ENCODE measurements around the gene HES7.

Gene HES7

DNA sequence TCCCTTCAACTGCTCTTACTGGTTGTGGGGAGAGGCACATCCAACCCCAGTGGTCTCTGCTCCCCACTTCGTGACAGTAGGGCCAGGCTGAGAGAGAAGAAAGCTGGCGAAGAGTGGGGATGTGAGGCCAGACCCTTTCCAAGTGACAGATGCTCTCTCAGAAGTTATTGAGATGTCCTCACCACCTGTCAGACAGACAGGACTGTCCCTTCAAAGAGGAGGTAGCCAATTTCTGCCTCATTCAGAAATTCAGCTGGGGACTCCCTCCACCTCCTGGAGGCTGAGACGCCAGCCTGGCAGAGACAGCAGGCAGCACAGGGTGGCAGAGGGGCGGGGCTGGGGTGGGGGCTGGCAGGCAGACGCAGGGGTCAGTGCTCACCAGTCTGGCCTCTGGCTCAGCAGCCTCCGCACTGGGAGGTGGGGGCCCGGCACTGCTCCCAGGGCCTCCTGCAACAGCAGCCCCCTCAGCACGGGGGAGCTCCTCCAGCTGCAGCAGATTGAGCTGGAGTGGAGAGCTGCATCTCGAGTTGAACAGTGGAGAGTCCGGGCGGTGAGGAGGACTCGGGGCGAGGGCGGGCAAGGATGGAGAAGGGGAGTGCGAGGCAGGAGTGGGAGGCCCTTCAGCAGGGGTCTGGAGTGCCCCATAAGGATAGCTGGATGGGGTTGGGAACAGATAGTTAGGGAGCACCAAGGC lies 19.1 kb upstream of the HES7 start:
- no peak for DNase-seq

DNA sequence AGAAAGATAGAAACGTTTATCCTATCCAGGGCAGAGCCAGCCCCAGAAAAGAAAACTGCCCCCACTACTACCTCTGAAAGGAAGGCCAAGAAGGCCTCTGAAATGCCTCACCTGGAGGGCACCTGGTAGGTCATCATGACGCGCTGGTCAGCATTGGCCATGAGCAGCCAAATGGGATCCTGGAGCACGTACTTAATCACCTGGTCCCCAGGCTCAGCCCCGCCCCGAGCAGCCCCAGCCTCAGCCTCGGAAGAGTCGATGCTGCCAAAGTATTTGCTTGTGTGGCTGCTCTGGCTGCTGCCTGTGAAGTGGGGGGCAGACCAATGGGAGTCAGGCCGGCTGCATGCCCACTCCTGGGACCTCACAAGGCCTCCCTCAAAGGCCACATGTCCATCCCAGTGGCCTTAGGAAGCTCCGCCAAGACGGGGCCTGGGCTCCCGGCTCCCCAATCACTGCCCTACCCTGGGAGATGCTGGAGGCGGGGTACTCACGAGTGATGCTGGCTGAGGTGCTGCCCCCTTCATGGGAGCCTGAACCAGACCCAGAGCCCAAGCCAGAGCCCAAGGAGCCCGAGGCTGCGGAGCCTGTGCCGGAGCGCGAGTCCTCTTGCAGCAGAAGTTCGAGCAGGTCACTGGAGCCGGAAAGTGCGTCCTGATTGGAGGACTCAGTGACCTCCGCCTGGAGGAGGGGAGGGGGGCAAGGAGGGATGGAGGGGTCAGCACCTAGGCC lies 18.4 kb upstream of the HES7 start:
- no peak for DNase-seq

DNA sequence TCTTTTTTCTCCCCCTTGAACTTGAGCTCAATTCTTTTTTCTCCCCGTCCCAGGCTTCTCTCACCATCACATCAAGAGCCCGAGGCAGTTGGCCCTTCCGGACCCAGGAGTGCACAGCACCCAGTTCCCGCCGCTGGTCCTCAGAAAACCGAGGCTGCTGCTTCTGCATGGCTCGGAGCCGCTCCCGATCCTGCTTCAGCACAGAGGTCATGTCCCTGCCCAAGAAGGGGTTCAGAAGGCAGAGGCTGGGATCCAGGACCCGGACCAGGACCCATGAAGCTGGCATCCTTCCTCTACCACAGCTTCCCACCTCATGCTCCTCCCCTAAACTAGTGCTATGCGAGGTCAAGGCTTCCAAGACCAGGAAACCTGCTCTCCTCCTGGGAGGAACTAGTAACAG lies 17.8 kb upstream of the HES7 start:
- no peak for DNase-seq

DNA sequence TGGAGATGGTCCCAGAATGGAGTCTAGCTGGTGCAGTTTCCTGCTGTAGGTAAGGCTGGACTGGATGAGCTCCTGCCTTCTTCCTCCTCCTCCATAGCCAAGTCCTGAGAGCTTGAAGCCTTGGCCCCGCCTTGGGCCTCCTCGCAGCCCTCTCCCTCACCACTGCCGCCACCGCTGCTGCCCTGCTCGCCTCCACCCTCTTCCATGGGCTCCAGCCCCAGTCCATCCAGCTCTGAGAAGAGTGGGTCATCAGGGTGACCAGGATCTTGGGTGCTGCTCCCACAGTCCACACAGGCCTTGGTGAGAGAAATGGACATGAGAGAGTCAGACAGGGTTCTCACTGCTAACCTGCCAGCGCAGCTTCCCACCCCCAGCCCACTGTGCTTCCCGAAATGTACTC lies 17.1 kb upstream of the HES7 start:
- DNase-seq: no peak

DNA sequence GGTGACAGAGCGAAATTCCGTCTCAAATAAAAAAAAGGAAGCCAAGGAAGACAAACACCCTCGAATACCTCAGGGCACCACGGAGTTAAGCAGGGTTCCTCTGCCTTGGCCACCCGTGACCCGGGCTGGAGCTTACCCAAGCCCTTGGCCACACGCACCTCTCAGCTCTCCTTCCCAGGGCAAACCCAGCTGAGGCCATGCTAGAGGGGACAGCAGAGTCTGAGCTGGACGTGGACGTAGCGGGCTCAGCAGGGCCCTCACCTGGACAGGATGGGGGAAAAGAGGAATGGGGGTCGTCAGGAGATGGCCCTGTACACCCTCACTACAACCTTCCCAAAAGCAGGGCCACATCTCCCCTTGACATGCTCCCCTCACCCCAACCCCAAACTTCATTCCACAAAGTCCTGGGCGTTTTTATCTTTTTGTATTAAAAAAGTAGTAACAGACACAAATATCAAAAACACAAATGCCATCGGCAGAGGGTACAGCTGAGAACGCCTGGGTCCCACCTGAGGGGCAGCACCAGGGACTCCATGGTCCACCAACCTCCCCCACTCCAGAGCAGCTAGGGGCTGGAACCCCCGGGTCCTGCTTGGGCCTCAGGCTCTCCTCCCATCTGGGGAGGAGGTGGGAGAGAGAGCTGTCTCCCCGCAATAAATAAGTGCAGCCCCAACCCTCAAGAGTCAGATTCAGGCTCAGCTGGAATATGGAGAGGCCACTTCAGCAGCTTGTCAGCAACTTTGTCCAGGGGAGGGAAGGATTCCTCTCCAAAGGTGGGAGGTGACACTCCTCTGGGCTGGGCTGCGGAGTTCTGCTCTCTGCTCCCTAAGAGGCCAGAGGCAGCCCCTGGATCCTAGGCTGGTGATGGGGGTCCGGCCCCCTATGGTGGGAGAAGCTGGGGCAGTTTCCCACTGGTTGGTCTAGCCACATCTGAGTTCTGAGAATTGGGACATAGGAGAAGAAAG lies 16.4 kb upstream of the HES7 start:
- no peak for DNase-seq

DNA sequence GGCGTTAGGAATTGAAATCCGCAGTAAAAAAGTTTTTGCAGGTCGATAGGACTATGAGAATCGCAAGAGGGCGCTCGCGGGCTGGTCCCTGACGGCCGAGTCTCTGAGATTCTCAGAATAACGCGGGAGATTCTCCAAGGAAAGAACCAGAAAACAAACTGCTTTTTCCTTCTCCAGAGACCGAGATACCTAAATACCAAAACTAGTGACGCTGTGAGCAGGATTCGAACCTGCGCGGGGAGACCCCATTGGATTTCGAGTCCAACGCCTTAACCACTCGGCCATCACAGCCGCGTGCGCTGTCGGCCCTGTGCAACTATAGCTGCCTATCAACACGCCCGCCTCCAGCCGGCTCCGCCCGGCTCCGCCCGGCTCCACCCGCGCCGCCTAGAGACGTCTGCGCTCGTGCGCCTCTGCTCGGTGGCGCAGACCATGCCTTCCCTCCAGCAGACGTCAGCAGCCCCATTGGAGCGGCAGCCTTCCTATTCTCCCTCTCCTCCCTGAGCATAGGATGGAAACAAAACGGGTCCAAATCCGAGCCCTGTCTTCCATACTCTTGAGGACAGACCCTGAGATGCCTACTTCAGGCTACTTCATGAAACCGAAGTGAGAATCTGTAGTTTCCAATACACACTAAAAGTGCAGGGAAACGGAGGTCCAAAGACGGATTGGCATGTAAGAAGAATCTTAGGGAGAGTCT lies 14.9 kb upstream of the HES7 start:
- peak; percentile 100 for DNase-seq

DNA sequence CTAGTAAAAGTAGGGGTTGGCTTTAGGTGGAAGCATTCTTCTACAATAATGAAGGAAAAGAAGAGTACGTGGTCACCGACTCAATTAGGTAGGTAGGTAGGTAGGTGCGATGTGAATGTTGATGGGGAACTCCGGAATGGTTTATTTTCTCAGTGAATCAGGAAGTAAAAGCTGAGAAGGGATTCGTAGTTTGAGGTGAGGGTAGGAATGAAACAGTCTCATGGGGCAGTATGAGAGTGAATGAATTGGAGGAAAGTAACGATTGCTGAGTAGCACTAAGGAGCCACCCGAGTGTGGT lies 14.4 kb upstream of the HES7 start:
- DNase-seq: no peak

DNA sequence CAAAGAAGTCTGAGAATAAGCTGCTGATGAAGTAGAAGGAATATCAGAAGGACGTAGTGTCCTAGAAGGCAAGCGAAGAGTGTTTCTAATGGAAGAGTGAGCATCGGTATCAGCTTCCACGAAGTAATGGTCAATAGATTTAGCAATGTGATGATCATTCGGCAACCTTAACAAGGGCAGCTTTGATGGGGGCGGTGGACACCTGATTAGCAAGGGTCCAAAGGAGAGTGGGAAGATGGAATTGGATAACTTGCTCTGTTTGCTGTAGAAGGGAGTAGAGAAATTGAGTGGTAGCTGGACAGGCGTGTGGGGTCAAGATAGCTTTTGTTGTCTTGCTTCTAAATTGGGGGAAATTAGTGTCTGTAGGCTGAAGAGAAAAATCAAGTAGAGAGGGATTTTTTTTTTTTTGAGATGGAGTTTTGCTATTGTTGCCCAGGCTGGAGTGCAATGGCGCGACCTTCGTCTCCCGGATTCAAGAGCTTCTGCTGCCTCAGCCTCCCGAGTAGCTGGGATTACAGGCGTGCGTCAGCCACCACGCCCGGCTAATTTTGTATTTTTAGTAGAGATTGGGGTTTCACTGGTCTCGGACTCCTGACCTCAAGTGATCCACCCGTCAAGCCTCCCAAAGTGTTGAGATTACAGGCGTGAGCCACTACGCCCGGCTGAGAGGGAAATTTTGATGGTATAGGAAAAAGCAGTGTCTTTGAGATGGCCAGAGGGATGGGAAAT lies 13.9 kb upstream of the HES7 start:
- no peak for DNase-seq

DNA sequence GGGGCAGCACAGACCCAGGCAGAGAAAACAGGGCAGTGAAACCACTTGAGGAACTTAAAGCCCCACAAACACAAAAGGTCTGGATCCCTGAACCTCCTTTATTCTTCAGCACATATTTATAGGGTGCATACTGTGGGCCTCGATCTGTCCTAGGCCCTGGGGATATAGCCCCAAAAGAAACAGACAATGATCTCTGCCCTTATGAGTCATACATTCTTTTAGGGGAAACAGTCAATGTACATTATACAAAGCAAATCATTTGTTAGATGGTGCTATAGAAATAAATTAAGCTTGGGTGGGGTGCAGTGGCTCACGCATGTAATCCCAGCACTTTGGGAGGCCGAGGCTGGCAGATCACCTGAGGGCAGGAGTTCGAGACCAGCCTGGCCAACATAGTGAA lies 10.0 kb upstream of the HES7 start:
- DNase-seq: no peak

DNA sequence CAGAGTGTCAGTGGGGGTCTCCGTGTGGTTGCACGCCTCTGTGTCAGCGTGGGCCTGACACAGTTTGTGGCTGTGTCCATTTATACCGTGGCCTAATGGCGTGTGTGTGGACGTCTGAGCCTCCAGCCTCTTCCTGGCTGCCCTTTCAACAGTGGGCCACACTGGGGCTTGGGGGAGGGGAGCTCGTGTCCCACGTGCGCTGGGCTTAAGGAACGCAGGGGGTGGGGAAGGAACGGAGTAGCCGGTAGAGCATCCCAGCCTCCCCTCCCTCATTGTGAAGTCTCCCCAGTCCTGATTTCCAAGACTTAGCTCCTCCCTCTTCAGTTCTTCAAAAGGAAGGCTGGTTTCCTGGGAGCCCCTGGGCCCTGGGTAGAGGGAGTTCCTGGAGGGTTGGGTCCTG lies 9.5 kb upstream of the HES7 start:
- DNase-seq: no peak

DNA sequence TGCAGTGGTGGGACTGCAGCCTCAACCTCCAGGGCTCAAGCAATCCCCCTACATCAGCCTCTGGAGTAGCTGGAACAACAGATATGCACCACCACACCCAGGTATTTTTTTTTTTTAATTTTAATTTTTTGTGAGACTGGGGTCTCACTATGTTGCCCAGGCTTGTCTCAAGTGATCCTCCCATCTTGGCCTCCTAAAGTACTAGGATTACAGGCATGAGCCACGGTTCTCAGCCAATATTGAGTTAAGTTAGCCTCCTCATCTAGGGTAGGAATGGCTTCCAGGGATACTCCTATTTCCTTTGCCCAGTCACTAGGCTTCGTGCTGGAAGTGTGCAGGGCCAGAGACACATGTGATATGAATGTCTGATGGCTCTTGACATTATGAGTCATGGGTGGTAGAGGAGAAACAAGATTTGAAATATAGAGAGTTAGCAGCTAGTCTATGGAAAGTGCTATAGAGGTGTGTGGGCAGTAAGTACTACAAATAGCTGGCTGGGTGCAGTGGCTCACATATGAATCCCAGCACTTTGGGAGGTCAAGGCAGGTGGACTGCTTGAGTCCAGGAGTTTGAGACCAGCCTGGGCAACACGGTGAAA lies 8.0 kb upstream of the HES7 start:
- DNase-seq: no peak

DNA sequence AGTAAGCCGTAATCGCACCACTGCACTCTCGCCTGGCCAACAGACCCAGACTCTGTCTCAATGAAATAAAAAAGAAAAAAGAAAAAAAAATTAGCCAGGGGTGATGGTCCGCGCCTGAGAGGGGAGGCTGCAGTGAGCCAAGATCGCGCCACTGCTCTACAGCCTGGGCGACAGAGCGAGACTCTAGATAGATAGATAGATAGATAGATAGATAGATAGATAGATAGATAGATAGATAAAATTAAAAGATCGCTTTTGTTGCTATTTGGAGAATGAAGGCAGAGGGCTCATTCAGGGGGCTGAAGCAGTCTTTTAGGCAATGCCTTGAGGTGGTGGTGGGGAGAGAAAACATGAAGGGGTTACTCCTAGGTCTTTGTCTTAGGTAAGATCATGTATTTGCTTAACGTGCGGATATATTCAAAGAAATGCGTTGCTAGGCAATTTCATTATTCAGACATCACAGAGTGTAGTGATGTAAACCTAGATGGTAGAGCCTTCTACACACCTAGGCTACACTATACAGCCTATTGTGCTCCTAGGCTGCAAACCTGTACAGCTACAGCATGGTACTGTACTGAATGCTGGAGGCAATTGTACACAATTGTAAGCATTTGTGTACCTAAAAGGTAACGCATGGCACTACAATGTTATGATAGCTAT lies 4.3 kb upstream of the HES7 start:
- DNase-seq: no peak

DNA sequence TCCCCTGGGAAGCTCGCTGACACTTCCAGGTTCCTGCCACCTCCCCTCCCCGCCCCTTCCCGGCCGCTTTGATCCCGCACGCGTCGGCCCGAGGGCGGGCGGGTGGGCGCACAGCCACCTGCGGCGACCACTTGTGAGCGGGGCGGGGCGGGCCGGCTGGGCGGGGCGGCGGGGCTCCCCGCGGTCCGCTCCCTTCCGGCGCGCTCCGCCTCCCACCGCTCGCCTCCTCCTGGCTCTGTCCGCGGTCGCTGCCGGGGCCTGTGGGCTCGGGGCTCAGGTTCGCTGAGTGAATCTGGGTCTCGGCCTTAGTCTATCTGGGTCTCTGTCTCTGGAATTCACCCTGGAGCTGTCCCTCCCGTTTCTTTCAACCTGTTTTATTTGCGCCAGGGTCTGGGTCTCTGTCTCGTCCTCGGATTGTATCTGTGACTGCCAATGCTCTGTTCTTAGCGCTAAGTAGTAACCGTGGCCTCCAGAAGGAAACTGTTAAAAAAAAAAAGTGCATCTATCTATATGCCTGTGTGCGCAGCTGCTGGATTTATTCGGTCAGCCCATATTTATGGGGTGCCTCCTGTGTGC lies 2.7 kb upstream of the HES7 start:
- peak; percentile 74 for DNase-seq

DNA sequence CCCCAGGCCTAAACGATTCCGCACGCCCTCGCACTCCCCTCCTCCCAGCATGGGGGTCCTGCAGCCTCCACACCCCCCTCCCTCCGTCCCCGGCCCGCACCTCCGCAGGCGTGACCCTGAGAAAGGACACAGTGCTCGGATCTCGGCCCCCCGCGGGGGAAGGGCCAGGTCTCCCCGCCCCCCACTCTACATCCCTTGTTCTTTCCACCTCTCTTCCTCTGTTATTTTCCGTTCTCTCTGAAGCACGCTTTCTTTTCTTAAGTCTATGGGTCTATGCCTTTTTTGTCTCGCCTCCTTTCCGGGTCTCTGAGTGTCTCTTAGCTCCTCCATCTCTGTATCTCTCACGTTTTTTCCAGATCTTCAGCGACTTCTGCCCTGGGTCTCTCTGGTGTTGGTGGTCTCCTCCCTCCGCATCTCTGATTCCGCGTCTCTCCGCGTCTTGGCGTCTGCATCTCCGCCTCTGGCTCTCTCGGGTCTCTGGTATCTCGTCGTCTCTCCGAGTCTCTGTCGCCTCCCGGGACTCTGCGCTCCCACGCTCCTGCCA lies 2.1 kb upstream of the HES7 start:
- DNase-seq: peak; percentile 73

DNA sequence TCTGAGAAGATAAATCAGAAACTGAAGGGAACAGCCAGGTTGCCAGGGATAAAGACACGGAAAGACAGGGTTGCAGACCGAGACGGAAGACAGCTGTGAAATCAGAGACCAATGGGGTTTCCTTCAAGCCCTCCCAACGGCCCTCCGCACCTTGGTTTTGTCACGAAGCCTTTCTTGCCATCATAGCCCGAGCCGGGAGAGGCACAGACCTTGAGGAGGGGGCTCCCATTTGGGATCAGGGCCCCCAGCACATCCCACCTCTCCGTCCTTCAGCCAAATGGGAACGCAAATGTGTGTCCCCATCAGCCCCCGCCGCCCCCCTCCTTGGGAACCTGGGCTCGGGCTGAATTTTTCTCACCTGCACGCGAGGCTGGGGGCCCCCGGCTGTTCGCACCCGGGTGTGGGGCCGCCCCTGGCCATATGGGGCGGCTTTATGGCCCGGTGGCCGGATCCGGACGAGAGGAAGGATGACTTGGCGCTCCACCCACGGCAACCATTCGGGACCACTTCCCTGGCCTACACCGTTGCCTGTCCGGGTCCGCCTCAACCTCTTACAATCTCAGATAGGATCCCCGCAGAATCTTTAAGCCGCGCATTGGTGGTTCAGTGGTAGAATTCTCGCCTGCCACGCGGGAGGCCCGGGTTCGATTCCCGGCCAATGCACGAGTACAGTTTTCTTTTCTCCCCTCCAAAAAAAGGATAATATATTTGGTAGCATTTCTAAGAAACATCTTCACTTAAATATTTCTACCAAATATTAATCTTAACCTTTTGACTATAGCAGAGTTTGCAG lies 1.4 kb upstream of the HES7 start:
- peak; percentile 95 for DNase-seq

DNA sequence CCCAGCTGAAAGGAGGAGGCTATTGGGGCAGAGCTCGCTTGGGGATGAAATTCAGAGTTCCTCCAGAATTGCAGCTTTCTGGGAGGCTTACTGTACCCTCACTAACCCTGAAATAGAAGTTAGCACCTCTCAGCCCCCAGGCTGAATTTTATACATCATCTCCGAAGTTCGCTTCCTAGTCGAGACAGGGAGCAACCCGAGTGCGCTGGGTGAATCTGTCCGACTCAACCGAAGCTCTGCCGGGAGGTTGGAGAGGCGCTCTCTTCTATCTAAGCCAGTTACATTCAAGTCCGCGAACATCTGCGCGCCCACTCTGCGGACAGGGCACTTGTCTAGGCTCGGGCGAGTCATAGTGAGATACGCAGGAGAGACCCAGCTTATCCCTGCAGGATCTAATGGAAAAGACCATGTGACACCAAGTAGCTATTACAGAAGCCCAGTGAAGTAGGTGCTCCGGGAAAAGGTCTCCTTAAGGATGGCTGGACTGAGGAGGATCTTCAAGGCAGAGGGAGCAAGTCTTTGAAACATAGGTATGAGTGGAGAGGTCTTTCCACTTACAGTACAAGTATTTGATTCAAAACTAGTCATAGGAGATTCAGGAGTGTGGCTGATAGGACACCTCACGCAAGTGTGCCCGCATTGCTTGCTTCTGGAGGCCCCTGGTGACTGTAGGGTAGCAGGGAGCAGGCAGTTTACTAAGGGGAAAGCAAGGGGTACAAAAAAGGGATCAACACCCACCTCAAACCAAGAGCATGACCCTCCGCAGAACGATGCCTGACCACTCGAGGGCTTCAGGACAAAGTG lies 646 bp upstream of the HES7 start:
- peak; percentile 77 for DNase-seq

DNA sequence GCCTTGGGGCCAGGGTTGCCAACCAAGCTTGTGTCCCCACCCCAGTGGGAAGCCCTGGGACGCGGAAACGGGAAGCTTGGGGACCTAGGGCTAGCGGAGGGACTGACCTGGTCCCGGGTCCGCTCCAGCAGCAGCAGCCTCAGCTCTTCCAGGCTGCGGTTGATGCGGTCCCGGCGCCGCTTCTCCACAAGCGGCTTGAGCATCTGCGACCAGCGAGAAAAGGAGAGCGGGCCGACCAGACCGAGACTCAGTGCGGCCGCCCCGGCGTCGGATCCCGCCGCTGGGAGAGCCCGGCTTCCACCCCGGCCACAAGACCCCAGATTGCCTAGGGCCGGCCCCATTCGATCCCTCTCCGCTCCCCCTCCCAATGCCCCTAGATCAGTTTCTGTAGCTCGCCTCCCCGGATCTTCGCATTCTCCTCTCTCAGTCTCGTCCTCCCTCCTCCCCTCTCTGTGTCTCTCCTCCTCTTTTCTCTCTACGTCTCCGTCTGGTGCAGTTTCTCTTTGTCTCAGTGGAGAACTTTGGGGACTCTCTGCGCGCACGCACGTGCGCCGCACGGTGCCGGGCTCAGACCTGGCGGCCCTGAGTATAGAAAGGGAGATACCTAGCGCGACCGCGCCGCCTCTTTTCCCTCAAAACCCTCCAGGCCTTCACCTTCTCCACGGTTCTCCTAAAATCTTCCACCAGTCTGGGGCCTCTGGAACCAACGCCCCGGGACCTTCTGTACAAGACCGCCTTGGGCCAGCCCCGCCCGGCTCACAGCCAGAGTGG lies 797 bp downstream of the HES7 start:
- DNase-seq: peak; percentile 72

DNA sequence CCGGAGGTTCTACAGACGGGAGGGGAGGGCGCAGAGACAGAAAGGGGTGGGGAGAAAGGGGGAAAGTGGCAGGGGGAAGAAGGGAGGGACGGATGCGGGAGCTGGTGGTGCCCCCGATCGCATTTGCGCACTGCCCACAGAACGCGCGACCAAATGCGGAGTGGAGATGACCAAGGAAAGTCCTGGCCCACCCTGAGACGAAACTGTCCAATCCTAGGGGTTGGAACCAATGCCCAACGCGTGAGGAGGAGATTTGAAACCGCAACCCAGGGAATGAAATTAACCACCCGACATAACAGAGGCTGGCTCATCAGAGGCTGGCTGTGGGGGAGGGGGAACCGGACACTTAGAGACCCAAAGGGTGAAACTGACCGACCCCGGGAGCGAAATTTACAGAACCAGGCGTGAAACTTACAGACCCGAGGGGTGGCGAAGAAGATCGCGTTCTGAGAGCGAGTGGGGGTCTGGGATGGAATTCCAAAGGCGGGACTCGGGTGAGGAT lies 1.4 kb downstream of the HES7 start:
- DNase-seq: peak; percentile 67

All from OCI-M1 (cell line).